OCI-LY1 (cell line): ENCODE results near the gene POLR2A.

ENCODE experiments used
- H2AFZ ChIP-seq: fragments of 200-600 bp; sonication (generic), shearing (Covaris generic); 2 replicates; pipeline ENCODE4 v1.6.0; 2014; ENCODE audit warnings: antibody characterized with exemption, mild to moderate bottlenecking, low read length
- H3F3A ChIP-seq: fragments of 200-600 bp; sonication (generic), shearing (Covaris generic); 2 replicates; pipeline ENCODE4 v1.6.0; 2014; ENCODE audit warnings: mild to moderate bottlenecking, antibody characterized with exemption, low read length, moderate library complexity; ENCODE audit not compliant: insufficient read depth
- H3K27ac ChIP-seq: fragments of 200-600 bp; sonication (generic); 2 replicates; pipeline ENCODE4 v1.5.1; 2014; ENCODE audit warnings: low read length, mixed run types, mild to moderate bottlenecking, low read depth; ENCODE audit not compliant: poor library complexity, severe bottlenecking
- H3K27me3 ChIP-seq: fragments of 200-600 bp; sonication (generic); 2 replicates; pipeline ENCODE4 v1.6.0; 2014; ENCODE audit warnings: antibody characterized with exemption, mild to moderate bottlenecking, low read length, moderate library complexity; ENCODE audit not compliant: insufficient read depth
- H3K36me3 ChIP-seq: fragments of 200-600 bp; sonication (generic); 2 replicates; pipeline ENCODE4 v1.6.1; 2014; ENCODE audit warnings: mild to moderate bottlenecking, antibody characterized with exemption, low read length, moderate library complexity, mixed read lengths; ENCODE audit not compliant: insufficient read depth
- H3K4me1 ChIP-seq: fragments of 200-600 bp; sonication (generic); 2 replicates; pipeline ENCODE4 v1.5.1; 2014; ENCODE audit warnings: mild to moderate bottlenecking, low read length, moderate library complexity; ENCODE audit not compliant: insufficient read depth, severe bottlenecking
- H3K4me2 ChIP-seq: fragments of 200-600 bp; sonication (generic), shearing (Covaris generic); 2 replicates; pipeline ENCODE4 v1.6.1; 2014; ENCODE audit warnings: low read length
- H3K4me3 ChIP-seq: fragments of 200-600 bp; sonication (generic); 2 replicates; pipeline ENCODE4 v1.5.1; 2014; ENCODE audit warnings: low read length, low read depth, mild to moderate bottlenecking, mixed read lengths; ENCODE audit not compliant: poor library complexity, severe bottlenecking
- H3K79me2 ChIP-seq: fragments of 200-600 bp; shearing (Covaris generic); 2 replicates; pipeline ENCODE4 v1.6.1; 2016; ENCODE audit warnings: mixed run types, low read length, mixed read lengths; ENCODE audit not compliant: insufficient read depth
- H3K9ac ChIP-seq: fragments of 200-600 bp; sonication (generic), shearing (Covaris generic); 2 replicates; pipeline ENCODE4 v1.6.1; 2014; ENCODE audit warnings: mild to moderate bottlenecking, low read length, mixed read lengths
- H3K9me2 ChIP-seq: fragments of 200-600 bp; sonication (generic), shearing (Covaris generic); 2 replicates; pipeline ENCODE4 v1.6.1; 2014; ENCODE audit warnings: low read depth, mild to moderate bottlenecking, low read length, mixed read lengths
- H3K9me3 ChIP-seq: fragments of 200-600 bp; shearing (Covaris generic); 2 replicates; pipeline ENCODE4 v1.6.1; 2014; ENCODE audit warnings: low read length, mixed read lengths
- H4K20me1 ChIP-seq: fragments of 200-600 bp; sonication (generic), shearing (Covaris generic); 2 replicates; pipeline ENCODE4 v1.6.0; 2016; ENCODE audit warnings: mild to moderate bottlenecking, low read length; ENCODE audit not compliant: insufficient read depth
- EZH2 ChIP-seq: fragments of 200-600 bp; sonication (generic), shearing (Covaris generic); IDR thresholded peaks from 2 replicates; pipeline ENCODE4 v1.8.0; 2017; ENCODE audit warnings: borderline replicate concordance, mixed run types, mild to moderate bottlenecking, antibody characterized with exemption, low read length, moderate library complexity, mixed read lengths
- TF ChIP-seq, protein P1 (sequence below): fragments of 200-600 bp; sonication (generic), shearing (Covaris generic); IDR thresholded peaks from 2 replicates; pipeline ENCODE4 v1.5.1; 2017; ENCODE audit warnings: mild to moderate bottlenecking, antibody characterized with exemption, low read length, moderate library complexity, mixed read lengths

POLR2A gene

GRCh38 chr17:7441266-7441665, 42.9 kb upstream of the POLR2A start:
- Histone ChIP-seq H3K36me3 (peaks cover 3% of the 10 kb centered on the region; the same call in 1 of the 2 replicates), H3K27me3 (peaks cover 21% of the 10 kb centered on the region), H3K4me3 (no peak overlapping the region), H3K4me2 (no peak overlapping the region), H3K79me2 (no peaks in the 10 kb centered on the region), H3K27ac (no peak overlapping the region), H3K9ac (no peak overlapping the region), H3K9me3 (no peaks in the 10 kb centered on the region), H3K9me2 (no peaks in the 10 kb centered on the region), H3F3A (no peaks in the 10 kb centered on the region), H4K20me1 (no peaks in the 10 kb centered on the region), H2AFZ (no peak overlapping the region), H3K4me1 (peaks cover 56% of the 10 kb centered on the region)
- TF ChIP-seq EZH2: no peak
- TF ChIP-seq, protein P1, sequence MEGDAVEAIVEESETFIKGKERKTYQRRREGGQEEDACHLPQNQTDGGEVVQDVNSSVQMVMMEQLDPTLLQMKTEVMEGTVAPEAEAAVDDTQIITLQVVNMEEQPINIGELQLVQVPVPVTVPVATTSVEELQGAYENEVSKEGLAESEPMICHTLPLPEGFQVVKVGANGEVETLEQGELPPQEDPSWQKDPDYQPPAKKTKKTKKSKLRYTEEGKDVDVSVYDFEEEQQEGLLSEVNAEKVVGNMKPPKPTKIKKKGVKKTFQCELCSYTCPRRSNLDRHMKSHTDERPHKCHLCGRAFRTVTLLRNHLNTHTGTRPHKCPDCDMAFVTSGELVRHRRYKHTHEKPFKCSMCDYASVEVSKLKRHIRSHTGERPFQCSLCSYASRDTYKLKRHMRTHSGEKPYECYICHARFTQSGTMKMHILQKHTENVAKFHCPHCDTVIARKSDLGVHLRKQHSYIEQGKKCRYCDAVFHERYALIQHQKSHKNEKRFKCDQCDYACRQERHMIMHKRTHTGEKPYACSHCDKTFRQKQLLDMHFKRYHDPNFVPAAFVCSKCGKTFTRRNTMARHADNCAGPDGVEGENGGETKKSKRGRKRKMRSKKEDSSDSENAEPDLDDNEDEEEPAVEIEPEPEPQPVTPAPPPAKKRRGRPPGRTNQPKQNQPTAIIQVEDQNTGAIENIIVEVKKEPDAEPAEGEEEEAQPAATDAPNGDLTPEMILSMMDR: no peak

GRCh38 chr17:7442142-7442541, 42.0 kb upstream of the POLR2A start:
- H4K20me1 ChIP-seq: no peaks in the 10 kb centered on the region
- no peak overlapping the region for H3K4me2 ChIP-seq
- H3K27me3 ChIP-seq: peaks cover 25% of the 10 kb centered on the region
- H3K36me3 ChIP-seq: peaks cover 3% of the 10 kb centered on the region; the same call in 1 of the 2 replicates
- H3K4me1 ChIP-seq: peaks cover 50% of the 10 kb centered on the region
- no peak overlapping the region for H2AFZ ChIP-seq
- H3K27ac ChIP-seq: no peak overlapping the region
- H3K79me2 ChIP-seq: no peaks in the 10 kb centered on the region
- H3K9ac ChIP-seq: no peak overlapping the region
- H3F3A ChIP-seq: no peaks in the 10 kb centered on the region
- H3K4me3 ChIP-seq: no peak overlapping the region
- no peaks in the 10 kb centered on the region for H3K9me2 ChIP-seq
- no peaks in the 10 kb centered on the region for H3K9me3 ChIP-seq
- TF ChIP-seq, protein P1: no peak
- no peak for TF ChIP-seq EZH2

DNA sequence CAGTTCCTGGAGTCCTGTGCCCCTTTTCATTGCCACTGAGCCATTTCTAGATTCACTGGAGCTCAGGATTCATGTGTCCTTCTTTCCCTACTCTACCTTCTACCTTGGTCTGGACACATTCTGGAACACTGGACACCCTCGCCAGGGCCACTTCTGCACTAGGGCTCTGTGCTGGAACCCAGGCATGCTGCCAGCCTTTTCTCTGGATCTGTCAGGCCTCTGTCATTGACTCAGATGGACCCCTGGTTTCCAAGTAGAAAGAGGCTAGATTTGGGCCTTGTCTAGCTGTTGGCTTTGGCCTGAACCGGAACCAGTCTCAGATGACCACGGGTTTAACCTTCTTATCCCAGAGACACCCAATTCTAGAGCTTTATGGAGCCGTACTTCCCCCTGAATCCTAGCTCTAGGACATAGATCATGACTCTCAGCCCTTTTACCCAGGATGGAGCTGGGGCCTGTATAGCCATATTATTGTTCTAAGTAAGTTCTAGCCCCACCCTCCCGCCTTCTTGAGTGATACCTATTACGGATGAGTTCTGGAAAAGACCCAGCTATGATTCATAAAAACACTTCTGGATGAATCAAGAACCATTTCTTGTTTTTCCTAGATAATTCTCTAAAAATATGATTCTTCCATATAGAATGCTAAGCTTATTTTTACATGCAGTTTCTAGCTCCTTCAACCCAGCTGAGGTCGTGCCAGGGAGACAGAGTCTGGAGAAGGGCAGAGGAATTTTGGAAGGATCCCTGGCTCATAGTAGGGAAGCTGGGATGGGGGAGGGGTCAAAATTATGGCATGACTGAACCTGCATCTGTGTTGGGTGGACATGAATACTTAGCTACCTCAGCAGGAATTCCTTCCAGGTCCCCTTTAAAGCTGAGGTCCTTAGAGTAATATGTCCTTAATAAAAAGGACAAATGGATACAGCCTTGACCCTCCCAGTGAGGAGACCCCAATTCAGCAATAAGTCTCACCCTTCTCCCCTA, 40.4 kb upstream of the POLR2A start:
- H3K9me2 ChIP-seq: no peaks in the 10 kb centered on the region
- peaks cover 33% of the 10 kb centered on the region for H3K4me1 ChIP-seq
- no peaks in the 10 kb centered on the region for H3K36me3 ChIP-seq
- no peaks in the 10 kb centered on the region for H3K79me2 ChIP-seq
- H3K4me3 ChIP-seq: no peak overlapping the region
- peaks cover 19% of the 10 kb centered on the region for H3K27me3 ChIP-seq
- H3K9ac ChIP-seq: no peak overlapping the region
- no peak overlapping the region for H3K4me2 ChIP-seq
- no peaks in the 10 kb centered on the region for H4K20me1 ChIP-seq
- no peaks in the 10 kb centered on the region for H3F3A ChIP-seq
- H3K9me3 ChIP-seq: no peaks in the 10 kb centered on the region
- H3K27ac ChIP-seq: no peak overlapping the region
- TF ChIP-seq EZH2: no peak
- no peak overlapping the region for H2AFZ ChIP-seq
